Stimulated activated CD8-positive, alpha-beta memory T cell treated with anti-CD3 and anti-CD28 coated beads, Interleukin-4, amount 100 ng/mL, for 4 hours (primary cell): Measurements from ENCODE around the gene LEMD1.
"Not testable (repeated sequence)": the region's sequence is repeated elsewhere in the genome, so short reads cannot be mapped to it uniquely, and the experiment has no call there.

Experiments used
- DNase-seq, 2 donors: peaks; one replicate each; pipeline ENCODE4 v3.0.0-alpha.2; 2020; ENCODE audit warnings: low read depth in 2 of 2, low spot score in 1 of 2

The LEMD1 gene

DNA sequence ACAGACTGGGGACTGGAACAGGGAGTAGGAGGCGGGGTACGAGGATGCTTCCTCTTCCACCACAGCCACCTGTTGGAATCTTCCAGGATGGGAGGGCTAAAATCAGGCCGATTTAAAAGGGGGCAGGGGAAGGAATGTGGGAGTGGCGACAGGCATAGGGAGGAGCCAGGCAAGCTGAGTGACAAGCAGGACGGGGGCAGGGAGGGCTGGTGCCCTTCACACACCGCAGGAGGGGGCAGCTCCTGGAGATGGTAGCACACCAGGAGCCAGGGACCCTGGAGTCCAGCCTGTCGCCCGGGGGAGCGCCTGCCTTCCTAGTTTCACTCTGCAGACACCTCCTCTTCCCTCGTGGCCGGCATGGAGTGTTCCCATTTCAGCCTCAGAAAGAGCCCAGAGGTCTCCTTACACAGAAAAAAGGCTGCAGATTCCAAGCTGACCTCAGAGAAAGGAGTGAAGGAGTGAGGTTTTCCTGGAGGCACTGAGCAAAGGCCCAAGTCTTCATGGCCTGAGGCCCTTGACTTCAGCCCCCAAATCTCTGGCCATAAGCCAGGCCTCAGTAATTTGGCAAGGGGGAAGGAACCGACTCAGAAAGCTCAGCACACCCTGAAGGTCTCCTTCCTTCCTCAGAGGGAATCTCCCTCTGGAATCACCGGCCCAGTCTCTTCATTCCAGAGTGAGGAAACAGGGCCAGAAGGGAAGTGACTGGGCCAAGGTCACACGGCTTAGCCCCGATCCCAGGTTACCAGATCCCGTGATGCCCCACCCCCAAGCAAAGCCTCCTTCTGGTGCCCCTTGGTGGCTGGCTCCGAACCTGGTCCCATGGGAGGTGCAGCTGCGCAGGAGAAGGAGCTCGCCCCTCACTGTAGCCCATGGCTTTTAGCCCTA lies 25.8 kb upstream of the LEMD1 start:
- no peak for DNase-seq

DNA sequence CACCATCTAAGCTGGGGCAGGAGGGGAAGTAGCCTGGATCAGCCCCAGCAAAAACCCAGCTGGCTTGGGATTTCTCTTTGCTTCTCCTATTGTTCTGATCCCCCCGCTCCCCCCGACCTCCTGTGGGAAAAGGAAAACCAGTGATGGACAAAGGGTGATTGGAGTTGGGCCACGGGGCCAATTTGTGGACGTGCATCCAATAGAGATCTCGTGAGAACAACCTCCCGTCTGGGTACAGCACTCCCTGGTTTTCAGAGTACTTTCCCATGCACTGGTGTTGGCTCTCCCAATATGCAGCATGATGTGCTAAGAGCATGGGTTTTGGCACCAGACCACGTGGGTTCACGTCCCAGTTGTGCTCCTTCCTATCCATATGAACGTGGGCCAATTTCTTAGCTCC lies 25.0 kb upstream of the LEMD1 start:
- DNase-seq, result no peak

DNA sequence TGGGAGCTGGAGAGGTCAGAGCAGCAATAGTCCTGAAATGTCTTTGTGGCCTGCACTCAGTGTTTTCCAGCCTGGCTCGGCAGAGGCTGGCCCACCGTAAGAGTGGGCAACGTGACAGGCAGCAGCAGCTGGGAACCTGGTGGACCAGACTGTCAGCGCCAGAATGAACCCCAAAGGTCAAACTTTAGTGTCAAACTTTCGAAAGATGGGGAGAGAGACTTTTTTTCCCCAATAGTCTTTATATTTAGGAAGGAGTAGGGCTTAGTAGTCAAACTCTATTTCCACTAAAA lies 23.7 kb upstream of the LEMD1 start:
- DNase-seq, result no peak

DNA sequence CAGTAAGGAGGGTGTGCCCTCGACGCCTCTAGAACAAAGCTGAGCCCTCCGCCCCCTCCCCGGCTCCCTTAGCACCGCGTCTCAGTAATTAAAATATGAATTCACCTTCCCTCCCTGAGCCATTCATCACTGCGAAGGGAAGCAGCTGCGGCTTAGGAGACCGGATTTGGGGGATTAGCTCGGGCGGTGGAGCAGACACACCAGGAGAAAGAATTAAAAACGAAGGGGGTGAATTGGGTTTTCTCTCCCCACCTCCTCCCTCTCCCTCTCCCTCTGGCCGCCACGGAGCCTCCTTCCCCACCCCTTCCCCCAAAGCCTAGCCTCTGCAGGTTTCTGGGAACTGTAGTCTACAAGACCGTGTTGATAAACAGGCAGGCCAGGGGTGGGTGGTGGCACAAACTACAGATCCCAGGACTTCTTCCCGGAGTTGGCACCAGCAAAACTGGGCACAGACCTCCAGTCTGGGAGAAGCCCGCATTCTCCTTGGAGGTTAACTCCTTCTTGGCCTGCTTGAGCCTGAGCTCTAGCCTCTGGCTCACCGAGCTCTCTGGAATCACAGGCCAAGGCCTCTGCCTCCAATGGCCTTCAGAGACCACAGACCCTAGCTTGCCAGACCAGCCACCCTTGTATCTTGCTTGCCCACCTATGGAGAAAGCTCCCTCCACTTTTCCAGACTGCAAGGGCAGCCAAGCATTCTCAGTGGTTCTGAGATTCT lies 23.2 kb upstream of the LEMD1 start:
- DNase-seq, result no peak

DNA sequence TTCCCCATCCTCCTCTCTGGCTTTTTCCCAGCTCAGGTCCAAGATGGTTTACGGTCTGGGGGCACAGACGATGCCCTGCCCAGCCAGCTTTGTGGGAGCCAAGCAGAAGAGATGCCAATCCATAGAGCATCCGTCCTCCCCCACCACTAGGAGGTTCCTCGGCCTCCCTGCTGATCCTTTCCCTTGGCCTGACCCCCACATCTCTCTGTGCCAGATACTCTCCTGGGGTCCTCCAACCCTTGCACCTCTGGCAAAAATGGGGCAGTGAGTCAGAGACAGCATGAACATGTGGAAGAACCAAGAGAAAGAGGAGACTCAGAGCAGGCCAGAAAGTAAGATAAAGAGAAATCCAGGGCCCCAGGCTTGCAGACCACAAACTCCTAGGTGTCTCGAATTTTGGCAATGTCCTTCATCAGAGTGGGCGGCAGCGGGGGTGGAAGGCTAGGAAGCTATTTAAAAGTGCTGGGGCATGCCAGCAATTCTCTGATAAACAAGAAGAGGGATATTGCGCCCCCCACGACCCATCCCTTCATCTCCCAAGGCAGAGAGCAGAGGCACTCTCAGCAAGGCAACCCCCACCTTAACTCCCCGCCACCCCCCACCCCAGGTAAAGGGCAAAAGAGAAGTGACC lies 22.6 kb upstream of the LEMD1 start:
- DNase-seq, result no peak

DNA sequence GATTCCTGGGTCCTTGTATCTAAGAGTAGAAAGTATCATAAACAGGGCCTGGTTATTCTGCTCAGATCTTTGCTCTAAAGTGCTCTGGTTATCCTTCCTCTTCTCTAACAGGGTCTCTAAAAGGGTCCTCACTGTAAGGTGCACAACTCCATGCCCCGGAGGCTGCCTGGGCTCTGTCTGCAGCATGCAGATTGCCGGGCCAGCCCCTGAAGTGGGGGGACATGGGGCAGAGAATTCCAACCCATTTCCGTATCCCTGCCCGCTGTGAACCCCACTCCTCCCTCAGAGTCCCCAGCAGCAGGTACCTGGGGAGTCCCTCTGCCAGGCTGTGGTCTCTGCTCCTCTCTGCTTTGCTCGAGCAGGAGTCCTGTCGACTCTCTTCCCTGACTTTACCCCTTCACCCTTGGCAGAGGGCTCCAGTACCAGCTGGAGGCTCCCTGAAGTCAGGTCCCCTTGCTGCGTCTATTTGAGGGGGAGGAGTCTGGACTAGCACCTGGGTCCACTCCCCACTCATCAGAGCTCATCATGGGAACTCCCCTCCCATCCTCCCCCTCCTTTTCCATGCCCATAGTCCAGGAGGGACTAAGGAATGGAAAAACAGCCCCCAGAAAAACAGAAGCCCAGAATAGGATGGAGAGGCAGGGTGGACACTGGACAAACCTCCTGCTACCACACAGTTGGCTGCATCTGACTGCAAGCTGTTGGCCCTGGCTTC lies 21.9 kb upstream of the LEMD1 start:
- DNase-seq, result no peak

DNA sequence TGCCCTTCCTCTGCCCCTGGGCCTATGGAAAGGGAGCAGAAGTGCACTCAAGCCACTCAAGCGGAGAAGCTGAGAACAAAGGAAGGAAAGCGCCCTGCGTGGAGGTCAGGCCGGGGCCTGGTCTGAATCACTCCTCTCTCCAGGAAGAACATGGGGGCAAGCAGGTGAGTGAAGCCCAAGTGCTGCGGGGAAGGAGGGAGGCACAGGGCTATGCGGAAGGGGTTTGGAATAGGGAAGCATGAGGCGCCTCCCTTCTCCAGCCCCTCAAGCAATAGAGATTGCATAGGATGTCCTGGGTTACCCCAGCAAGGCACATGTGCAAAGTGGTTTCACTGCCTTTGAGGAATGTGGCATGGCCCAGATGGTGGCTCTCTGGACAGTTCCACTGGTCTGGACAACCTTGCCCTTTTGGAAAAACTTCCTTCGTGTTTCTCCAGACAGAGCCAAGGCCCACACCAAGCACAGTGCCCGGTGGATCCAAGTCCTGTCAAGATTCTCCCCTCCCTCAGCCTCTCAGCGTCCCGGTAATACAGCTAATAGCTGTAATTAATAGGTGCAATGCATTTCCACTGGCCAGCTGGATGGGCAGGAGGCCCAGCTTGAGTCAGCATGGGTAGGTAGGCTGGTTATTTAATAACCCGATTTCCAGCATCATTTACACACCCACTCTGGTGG lies 20.3 kb upstream of the LEMD1 start:
- DNase-seq, result no peak

DNA sequence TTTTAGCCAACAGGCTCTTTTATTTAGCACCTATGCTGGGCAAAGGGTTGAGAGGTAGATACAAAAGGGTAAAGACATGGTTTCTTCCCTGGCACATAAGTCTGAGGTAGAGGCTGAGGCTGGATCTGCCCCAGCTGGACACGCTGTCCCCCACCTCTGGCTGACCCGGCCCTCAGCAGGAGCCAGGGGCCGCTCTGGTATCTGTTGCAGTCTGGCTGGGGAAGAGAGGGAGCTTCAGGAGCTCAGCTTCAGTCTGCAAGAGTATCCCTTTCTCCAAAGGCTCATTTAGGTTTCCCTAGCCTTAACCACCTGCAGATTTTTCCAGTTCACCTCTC lies 19.8 kb upstream of the LEMD1 start:
- DNase-seq, result no peak

DNA sequence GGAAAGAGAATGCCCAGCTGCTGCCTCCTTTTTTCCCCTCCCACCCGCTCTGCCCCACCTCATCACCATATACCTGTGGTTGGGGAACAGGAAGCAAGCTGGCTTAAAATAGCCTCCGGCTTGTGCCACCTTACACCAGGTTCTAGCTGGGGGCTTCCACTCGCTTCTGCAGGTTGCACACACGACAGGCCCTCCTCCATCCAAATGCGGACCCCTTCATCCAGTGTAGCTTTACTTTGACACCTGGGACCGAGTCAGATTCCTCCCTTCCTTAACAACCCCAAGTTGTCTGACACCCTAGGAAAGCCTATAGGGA lies 19.4 kb upstream of the LEMD1 start:
- DNase-seq, result no peak

DNA sequence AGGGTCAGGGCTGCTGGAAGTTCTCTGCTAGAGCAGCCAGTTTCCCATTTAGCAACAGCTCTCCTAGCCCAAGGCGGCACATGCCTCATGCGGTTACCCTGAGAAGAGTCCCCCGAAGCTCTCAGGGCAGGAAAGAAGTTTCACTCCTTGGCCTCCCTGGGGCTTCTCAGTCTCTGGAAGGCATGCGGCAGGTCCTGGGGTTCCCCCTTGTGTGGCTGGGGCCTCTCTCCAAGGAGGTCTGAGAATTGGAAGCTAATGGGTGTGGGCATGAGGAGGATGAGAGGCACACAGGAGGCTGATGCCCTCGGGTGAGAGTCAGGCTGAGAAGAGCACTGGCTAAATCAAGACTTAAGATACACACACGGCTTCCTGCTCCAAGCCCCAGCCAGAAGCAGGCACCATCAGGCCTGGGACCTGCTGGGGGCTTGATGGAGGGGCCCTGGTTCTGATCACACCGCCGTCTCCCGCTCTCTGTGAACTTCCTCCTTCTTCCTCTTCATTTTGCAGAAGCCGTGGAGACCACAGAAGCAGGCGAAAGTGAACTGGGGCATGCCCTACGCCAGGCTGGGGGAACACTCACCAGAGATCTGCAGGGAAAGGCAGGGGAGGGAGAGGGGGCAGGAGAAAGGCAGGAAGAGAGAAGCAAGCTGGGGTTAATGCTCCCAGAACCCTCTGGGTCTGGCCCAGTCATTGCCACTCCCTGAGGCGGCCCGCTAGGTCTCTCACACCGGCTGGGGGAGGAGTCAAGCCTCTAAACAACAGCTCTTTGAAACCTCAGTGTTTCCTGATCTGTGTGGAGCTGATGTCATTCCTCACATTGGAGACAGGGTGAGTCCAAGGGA lies 18.8 kb upstream of the LEMD1 start:
- DNase-seq, result peak; percentile 17 to 46

DNA sequence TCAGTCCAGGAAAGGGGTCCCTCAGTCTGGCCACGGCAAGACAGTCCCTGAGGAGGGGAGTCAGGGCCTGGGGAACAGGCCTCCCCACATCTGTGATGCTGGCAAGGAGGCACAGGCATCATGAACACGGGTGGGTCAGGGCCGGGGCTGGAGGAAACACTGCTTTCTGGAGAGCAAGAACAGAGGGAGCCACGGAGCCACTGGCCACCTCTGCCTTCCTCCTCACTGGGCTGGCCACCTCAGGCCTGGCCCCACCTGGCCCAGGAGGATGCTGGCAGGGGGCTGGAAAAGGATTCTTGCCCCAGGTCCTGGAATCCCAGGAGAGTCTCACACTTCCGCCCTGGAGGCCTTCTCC lies 18.2 kb upstream of the LEMD1 start:
- no peak for DNase-seq

DNA sequence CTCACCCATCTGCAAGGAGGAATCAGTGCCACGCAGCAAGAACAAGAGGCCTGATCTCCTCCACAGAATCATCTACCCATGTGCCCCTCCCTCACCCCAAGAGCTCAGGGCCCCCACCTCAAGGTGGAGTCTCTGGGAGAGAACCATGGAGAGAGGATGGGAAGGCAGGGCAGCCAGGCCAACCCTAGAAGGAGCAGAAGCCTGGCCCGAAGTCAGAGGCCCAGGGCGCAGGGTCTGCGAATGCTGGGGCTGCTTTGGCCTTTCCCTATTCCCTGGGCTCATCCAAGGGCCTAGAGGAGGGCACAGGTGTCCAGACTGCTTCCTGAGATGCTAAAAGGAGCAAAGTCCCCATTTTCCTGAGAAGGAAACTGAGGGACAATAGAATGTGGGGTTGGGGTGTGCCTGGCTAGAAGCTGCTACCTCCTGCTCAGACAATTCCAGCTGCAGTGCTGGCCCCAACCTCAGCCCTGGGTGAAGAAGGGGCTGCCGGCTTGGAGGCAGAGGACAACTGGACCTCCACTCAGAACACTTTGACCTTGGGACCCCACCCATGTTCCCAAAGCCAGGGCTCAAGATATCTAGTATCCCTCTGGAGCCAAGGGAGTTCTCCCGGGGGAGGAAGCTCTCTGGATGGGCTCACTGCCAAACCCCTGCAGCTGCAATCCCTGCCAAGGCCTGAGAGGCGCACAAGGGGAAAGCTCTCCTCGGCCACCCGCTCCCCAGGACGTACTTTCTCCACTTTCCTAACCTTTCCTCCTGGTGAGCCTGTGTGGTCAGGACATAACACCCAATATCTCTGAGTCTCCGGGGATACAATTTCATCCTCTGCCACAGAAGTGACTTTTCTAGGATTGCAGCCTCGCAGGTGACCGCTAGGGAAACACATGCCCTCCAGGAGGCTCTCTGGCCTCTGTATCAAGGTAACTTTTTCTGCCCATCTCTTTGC lies 16.6 kb upstream of the LEMD1 start:
- DNase-seq, result no peak

DNA sequence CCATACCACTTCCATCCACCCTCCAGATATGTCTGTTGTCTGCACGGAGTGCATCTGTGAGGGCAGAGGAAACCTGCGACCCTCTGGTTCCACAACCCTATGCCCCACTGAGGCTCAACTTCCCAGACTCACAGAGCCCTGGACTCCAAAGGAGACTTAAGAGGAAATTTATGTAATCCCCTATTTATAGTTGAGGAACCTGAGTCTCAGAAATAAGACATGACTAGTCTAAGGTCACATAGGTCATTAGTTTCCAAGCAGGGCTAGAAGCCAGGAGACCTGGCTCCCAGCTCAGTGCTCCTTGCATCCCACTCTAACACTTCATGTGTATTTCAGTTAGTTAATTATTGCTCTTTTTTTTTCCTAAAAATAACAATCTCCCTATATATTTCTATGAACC lies 15.7 kb upstream of the LEMD1 start:
- DNase-seq, result no peak

DNA sequence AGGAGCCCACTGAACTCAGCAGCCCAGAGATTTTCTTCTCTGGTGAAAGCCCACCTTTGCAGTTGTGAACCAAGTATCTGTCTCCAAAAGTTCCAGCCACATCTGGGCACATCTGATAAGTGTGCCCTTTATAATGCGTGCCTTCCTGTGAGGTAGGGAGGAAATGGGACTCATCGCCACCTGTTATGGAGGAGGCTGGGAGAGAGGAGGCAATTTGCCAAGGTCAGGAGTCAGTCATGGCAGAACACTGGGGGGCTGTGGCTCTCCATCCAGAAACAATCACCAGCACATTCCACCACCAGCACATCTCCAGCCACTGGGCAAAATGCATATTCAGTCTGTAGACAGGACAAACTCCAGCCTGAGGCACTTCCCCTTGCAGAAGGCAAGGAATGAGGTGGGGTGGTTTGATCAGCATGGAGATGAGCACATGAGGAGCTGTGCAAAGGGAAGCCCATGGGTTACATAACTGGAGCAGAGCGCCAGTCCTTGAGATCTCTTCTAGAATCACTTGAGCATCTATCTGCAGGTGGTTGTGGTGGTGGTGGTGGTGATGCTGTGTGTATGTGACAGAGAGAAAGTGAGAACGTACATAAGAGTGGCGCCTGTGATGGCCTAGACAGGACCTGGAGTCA lies 15.0 kb upstream of the LEMD1 start:
- no peak for DNase-seq

DNA sequence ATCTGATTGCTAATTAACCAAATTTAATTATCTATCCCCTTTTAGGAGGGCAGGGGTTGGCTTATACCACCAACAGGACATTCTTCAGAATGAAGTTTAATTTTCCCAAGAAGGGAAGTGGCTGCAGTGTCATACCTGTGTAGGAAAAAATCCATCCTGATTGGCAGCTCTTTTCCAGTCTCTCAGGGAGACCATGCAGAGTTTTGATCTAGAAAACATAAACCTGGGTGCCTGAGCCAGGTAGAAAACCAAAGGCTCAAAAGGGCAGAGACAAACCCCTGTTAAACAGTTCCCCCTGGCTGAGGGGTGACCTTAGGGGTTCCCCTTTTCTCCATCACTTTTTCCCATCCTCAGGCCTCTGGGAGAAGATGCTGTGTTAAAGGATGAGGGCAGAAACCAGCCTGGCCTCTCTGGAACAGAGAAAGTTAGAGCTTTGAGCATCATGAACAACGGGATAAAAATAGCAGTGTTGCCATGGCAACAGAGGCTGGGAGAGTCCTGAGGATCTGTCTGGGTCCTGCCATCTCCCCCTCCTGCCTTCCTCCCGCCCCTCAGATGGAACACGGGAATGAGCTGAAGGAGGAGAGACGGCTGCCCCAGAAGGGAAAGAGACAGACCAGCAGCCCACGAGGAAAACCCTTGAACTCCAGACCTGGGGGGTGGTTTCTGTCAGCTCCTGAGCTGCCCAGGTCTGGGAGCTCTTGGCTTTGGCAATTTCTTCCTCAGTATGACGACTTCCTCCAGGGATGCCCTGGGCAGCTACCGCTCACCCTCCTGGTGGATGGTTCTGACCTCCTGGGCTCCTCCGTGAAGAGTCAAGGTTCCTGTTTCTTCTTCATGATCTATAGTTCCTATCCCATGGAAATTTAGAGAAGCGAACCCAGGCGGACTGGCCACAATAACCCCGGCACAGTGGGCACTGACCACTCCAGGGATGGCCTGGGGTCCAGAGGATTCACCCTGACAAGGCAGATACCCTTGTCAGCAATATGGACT lies 14.0 kb upstream of the LEMD1 start:
- no peak for DNase-seq

DNA sequence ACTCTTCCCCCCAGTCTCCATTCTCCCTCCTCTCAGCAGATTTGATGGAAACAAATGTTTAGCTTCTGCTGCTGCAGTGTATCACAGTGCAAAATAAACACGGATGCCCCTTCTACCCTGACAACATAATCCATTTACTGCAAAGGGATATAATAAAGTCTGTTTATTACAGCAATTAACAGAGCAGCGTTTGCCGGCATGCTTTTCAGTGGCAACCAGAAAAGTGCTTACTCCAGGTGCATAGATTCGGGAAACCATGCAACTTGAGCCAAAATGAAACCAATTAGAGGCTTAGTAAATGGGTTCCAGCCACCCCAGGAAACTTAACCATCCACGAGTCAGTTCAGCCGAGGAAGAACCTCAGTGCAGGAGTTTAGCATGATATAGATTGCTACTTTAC lies 12.9 kb upstream of the LEMD1 start:
- DNase-seq, result no peak

DNA sequence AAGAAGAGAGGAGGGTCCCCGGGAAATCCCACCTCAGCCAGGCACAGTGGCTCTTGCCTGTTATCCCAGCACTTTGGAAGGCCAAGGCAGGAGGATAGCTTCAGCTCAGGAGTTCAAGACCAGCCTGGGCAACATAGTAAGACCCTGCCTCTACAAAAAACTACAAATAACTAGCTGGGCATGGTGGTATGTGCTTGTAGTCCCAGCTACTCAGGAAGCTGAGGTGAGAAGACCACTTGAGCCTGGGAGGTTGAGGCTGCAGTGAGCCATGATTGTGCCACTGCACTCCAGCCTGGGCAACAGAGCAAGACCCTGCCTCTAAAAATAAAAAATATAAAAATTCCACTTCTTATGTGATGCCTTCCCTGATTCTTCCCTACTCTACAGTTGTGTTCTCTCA lies 10.8 kb upstream of the LEMD1 start:
- not testable (repeated sequence) for DNase-seq

DNA sequence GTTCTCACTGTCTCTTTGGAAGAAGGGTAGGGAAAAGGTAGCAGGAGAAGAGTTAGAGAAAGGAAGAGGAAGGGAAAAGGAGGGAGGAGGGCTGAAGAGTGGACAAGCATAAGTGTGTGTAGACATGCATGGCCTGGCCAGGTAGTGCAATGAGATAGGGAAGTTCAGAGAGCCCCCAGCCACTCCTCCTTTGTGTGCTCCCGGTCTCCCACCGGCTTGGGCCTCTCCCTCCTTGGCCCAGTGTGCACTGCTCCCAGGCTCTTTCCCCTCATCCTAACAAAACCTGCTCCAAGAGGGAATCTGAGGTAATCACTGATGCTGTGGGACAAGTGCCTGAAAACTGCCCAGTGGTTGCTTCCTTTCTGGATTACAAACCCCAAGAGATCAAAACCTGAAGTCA lies 10.3 kb upstream of the LEMD1 start:
- no peak for DNase-seq
